ENCODE results near the gene RELN. TPM values are rescaled to one million over a fixed set of nuclear protein-coding genes. Genes with fewer than 3 reads are reported as not detected.

The RELN gene
- total and polyA plus RNA-seq, 4 donors = 0.26 to 3.6 (median 1.4) TPM; not detected in 1

DNA sequence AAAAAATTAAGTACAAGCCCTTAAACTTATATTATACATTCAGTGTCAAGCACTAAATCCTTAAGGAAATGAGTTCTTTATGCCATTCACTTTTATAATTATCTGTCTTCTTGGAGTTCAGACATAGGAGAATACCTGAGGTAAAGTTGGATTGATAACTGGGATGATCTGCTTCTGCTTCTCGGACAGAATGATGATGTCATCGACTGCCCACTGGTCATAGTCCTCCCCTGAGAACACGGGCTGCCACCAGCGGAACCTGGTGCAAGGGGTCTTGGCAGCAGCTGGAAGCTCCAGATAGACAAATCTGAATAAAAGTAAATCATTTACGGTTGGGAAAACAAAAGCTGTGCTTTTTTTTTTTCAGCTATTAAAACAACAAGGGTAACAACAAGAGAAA, 395.3 kb downstream of the RELN start:
- H3K4me3 ChIP-seq (ENCODE audit: low read length in 2 of 2) = no peak overlapping the region
- no peak overlapping the region for H3K27ac ChIP-seq (ENCODE audit: low read depth in 1 of 2, low read length in 2 of 2)
- DNase-seq (no peak), ATAC-seq (ENCODE audit: low FRiP score) (no peak)
- no peaks in the 10 kb centered on the region for H3K4me1 ChIP-seq (ENCODE audit: control insufficient read depth in 1 of 2, insufficient read depth in 2 of 2, low read length in 2 of 2)
- H3K27me3 ChIP-seq (ENCODE audit: control insufficient read depth in 1 of 2, insufficient read depth in 2 of 2, low read length in 1 of 2) = no peaks in the 10 kb centered on the region
- WGBS, 2 donors = 72 to 73% methylated on average over 5 of the region's 5 CpGs
- no peaks in the 10 kb centered on the region for H3K36me3 ChIP-seq (ENCODE audit: control insufficient read depth in 1 of 2, insufficient read depth in 2 of 2, low read length in 1 of 2)
- no peaks in the 10 kb centered on the region for H3K9me3 ChIP-seq (ENCODE audit: control insufficient read depth, low read length)
- intact Hi-C loops (cut with DNase I) = no loop called here

DNA sequence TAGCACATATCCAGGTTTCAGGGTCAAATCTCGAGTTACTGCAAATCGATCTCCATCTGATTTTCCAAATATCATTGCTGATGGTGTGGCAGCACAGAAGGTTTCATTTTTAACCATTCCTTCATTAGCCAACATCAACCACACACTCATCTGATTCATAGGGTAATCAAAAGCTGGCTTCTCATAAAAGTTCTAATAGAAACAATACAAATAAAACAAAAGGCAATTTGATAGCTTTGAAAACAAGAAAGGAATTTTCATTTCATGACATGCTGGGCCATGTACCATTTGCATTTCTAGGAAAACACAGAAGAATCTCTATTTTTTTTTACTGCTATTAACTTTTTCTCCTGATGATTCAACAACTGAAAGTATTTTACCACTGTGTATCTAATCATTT, 395.8 kb downstream of the RELN start:
- Histone ChIP-seq H3K36me3 (ENCODE audit: control insufficient read depth in 1 of 2, insufficient read depth in 2 of 2, low read length in 1 of 2) (no peaks in the 10 kb centered on the region), H3K27ac (ENCODE audit: low read depth in 1 of 2, low read length in 2 of 2) (no peak overlapping the region), H3K9me3 (ENCODE audit: control insufficient read depth, low read length) (no peaks in the 10 kb centered on the region), H3K4me1 (ENCODE audit: control insufficient read depth in 1 of 2, insufficient read depth in 2 of 2, low read length in 2 of 2) (no peaks in the 10 kb centered on the region), H3K27me3 (ENCODE audit: control insufficient read depth in 1 of 2, insufficient read depth in 2 of 2, low read length in 1 of 2) (no peaks in the 10 kb centered on the region), H3K4me3 (ENCODE audit: low read length in 2 of 2) (no peak overlapping the region)
- no peak for ATAC-seq (ENCODE audit: low FRiP score)
- 76 to 77% methylated on average over 2 of the region's 2 CpGs for WGBS, 2 donors
- intact Hi-C loops (cut with DNase I) = no loop called here
- no peak for DNase-seq

DNA sequence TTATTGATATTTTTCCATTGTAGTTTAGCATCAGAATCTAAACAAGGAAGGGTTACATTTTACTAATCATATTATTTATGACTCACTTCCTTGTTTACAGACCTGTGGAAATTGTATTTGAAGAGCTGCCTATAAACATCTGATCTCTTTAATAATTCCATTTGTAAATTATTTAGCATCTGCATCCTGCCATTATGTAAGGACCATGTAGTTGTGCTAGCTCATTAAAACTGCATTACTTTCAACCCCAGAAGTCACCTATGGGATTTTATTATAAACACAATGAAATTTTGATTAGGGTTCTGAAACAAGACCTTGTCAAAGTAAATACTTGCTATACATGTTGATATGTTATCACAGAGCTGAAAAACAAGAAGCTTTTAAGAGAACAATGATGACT, 396.6 kb downstream of the RELN start:
- Histone ChIP-seq H3K9me3 (ENCODE audit: control insufficient read depth, low read length) (no peaks in the 10 kb centered on the region), H3K27me3 (ENCODE audit: control insufficient read depth in 1 of 2, insufficient read depth in 2 of 2, low read length in 1 of 2) (no peaks in the 10 kb centered on the region), H3K36me3 (ENCODE audit: control insufficient read depth in 1 of 2, insufficient read depth in 2 of 2, low read length in 1 of 2) (no peaks in the 10 kb centered on the region), H3K4me1 (ENCODE audit: control insufficient read depth in 1 of 2, insufficient read depth in 2 of 2, low read length in 2 of 2) (no peaks in the 10 kb centered on the region), H3K27ac (ENCODE audit: low read depth in 1 of 2, low read length in 2 of 2) (no peak overlapping the region), H3K4me3 (ENCODE audit: low read length in 2 of 2) (no peak overlapping the region)
- intact Hi-C loops (cut with DNase I) = no loop called here
- DNase-seq = no peak
- no peak for ATAC-seq (ENCODE audit: low FRiP score)

DNA sequence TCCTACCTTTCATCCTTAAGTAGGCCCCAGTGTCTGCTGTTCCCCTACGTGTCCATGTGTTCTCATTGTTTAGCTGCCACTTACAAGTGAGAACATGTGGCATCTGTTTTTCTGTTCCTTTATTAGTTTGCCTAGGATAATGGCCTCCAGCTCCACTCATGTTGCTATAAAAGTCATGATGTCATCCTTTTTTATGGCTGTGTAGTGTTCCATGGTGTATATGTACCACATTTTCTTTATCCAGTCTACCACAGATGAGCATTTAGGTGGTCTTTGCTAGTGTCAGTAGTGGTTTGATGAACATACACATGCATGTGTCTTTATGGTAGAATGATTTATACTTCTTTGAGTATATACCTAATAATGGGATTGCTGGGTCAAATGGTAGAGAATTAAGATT, 397.3 kb downstream of the RELN start:
- H3K9me3 ChIP-seq (ENCODE audit: control insufficient read depth, low read length) = no peaks in the 10 kb centered on the region

DNA sequence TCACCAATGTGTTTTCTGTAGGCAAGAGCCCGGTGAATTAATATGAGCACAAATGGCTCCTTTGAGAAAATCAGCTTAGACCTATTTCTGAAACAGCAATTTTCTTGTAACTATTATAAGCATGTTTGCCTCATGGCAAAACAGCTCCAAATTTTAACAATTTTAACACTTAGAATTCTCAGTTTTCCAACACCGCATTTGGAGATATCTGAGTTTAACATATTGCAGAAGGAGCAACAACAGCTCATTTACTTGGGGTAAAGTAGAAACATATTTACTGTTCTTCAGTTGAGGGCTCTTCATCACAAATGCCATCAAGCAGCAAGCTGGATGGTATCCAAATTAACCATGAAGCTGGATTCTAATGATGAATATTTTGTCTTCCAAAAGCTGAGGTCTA, 409.4 kb downstream of the RELN start:
- no peak for ATAC-seq (ENCODE audit: low FRiP score)
- 95 to 96% methylated on average over 2 of the region's 2 CpGs for WGBS, 2 donors
- no peaks in the 10 kb centered on the region for H3K9me3 ChIP-seq (ENCODE audit: control insufficient read depth, low read length)
- H3K36me3 ChIP-seq (ENCODE audit: control insufficient read depth in 1 of 2, insufficient read depth in 2 of 2, low read length in 1 of 2) = no peaks in the 10 kb centered on the region
- no peaks in the 10 kb centered on the region for H3K4me1 ChIP-seq (ENCODE audit: control insufficient read depth in 1 of 2, insufficient read depth in 2 of 2, low read length in 2 of 2)
- no peak overlapping the region for H3K27ac ChIP-seq (ENCODE audit: low read depth in 1 of 2, low read length in 2 of 2)
- intact Hi-C loops (cut with DNase I) = no loop called here
- no peak for DNase-seq
- H3K4me3 ChIP-seq (ENCODE audit: low read length in 2 of 2) = no peak overlapping the region
- no peaks in the 10 kb centered on the region for H3K27me3 ChIP-seq (ENCODE audit: control insufficient read depth in 1 of 2, insufficient read depth in 2 of 2, low read length in 1 of 2)

More for the DNA sequence above, 397.3 kb downstream of the RELN start:
- H3K4me3 ChIP-seq (ENCODE audit: low read length in 2 of 2) = no peak overlapping the region
- H3K36me3 ChIP-seq (ENCODE audit: control insufficient read depth in 1 of 2, insufficient read depth in 2 of 2, low read length in 1 of 2) = no peaks in the 10 kb centered on the region
- no peaks in the 10 kb centered on the region for H3K27me3 ChIP-seq (ENCODE audit: control insufficient read depth in 1 of 2, insufficient read depth in 2 of 2, low read length in 1 of 2)
- ATAC-seq (ENCODE audit: low FRiP score) (no peak), DNase-seq (no peak)
- H3K27ac ChIP-seq (ENCODE audit: low read depth in 1 of 2, low read length in 2 of 2) = no peak overlapping the region
- H3K4me1 ChIP-seq (ENCODE audit: control insufficient read depth in 1 of 2, insufficient read depth in 2 of 2, low read length in 2 of 2) = no peaks in the 10 kb centered on the region
- 87 to 91% methylated on average over 1 of the region's 1 CpG for WGBS, 2 donors
- intact Hi-C loops (cut with DNase I) = no loop called here

DNA sequence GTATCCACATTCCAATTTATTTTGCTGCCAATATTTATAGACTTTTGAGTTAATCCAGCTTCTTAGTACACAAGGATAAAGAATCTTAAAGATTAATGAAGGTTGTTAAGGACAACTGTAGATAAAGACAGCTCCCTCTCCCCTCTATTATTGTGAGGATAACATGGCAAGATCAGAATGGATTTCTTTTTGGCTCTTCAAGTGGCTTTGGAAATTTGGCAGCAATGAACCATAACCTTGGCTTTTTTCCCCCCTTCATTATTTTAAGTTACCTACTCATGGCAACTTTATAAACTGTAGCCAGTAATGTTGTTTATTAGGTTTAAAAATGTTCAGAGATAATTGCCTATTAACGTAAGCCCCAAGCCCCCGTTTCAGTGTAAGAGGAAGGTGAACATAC, 412.4 kb downstream of the RELN start:
- no peaks in the 10 kb centered on the region for H3K27me3 ChIP-seq (ENCODE audit: control insufficient read depth in 1 of 2, insufficient read depth in 2 of 2, low read length in 1 of 2)
- ATAC-seq (ENCODE audit: low FRiP score) (no peak), DNase-seq (no peak)
- H3K4me3 ChIP-seq (ENCODE audit: low read length in 2 of 2) = no peak overlapping the region
- no peak overlapping the region for H3K27ac ChIP-seq (ENCODE audit: low read depth in 1 of 2, low read length in 2 of 2)
- WGBS, 2 donors = 5 to 17% methylated on average over 2 of the region's 2 CpGs
- no peaks in the 10 kb centered on the region for H3K4me1 ChIP-seq (ENCODE audit: control insufficient read depth in 1 of 2, insufficient read depth in 2 of 2, low read length in 2 of 2)
- intact Hi-C loops (cut with DNase I) = no loop called here
- no peaks in the 10 kb centered on the region for H3K9me3 ChIP-seq (ENCODE audit: control insufficient read depth, low read length)
- H3K36me3 ChIP-seq (ENCODE audit: control insufficient read depth in 1 of 2, insufficient read depth in 2 of 2, low read length in 1 of 2) = no peaks in the 10 kb centered on the region

DNA sequence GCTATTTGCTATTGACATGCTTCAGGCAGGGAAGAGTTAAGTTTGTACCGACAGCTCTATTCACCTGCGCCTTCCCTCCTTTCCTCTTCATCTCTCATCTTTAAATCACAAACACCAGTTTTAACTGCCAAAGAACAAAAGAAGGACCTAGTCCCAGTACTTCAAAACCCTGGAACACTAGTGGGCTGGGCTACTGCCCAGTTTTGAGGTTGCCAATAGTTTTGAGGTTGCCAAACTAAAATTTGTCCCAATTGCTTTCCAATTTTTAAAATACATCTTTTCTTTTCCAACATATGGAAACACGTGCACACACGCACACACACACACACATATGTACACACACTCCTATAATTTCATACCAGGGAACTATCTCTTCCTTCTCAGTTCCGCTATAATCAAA, 412.8 kb downstream of the RELN start:
- WGBS, 2 donors = 25 to 28% methylated on average over 5 of the region's 5 CpGs
- no peaks in the 10 kb centered on the region for H3K9me3 ChIP-seq (ENCODE audit: control insufficient read depth, low read length)
- no peaks in the 10 kb centered on the region for H3K27me3 ChIP-seq (ENCODE audit: control insufficient read depth in 1 of 2, insufficient read depth in 2 of 2, low read length in 1 of 2)
- H3K4me1 ChIP-seq (ENCODE audit: control insufficient read depth in 1 of 2, insufficient read depth in 2 of 2, low read length in 2 of 2) = no peaks in the 10 kb centered on the region
- DNase-seq (no peak), ATAC-seq (ENCODE audit: low FRiP score) (no peak)
- H3K4me3 ChIP-seq (ENCODE audit: low read length in 2 of 2) = no peak overlapping the region
- no peaks in the 10 kb centered on the region for H3K36me3 ChIP-seq (ENCODE audit: control insufficient read depth in 1 of 2, insufficient read depth in 2 of 2, low read length in 1 of 2)
- intact Hi-C loops (cut with DNase I) = no loop called here
- no peak overlapping the region for H3K27ac ChIP-seq (ENCODE audit: low read depth in 1 of 2, low read length in 2 of 2)

DNA sequence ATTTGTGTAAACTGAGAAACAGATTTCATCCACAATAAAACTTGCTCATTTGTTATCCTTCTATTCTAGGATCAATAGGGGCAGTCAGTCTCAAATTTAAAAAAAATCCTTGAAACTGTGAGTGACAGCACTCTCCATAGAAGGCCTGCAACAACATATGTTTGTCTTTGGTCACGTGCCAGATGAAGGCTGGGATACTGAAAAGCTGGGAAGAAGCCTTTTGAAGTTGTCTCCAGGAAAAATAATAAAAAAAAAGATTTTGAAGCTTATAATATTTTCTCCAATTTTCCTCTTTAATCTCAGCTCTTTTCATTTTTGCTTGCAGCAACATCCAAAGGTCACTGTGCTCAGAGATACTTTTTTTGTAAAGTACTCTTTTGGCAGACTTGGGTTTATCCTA, 414.9 kb downstream of the RELN start:
- H3K4me1 ChIP-seq (ENCODE audit: control insufficient read depth in 1 of 2, insufficient read depth in 2 of 2, low read length in 2 of 2) = no peaks in the 10 kb centered on the region
- H3K27me3 ChIP-seq (ENCODE audit: control insufficient read depth in 1 of 2, insufficient read depth in 2 of 2, low read length in 1 of 2) = no peaks in the 10 kb centered on the region
- no peak overlapping the region for H3K27ac ChIP-seq (ENCODE audit: low read depth in 1 of 2, low read length in 2 of 2)
- no peak for DNase-seq
- intact Hi-C loops (cut with DNase I) = no loop called here
- H3K9me3 ChIP-seq (ENCODE audit: control insufficient read depth, low read length) = no peaks in the 10 kb centered on the region
- WGBS, 2 donors = 58 to 73% methylated on average over 1 of the region's 1 CpG
- H3K4me3 ChIP-seq (ENCODE audit: low read length in 2 of 2) = no peak overlapping the region
- no peak for ATAC-seq (ENCODE audit: low FRiP score)
- H3K36me3 ChIP-seq (ENCODE audit: control insufficient read depth in 1 of 2, insufficient read depth in 2 of 2, low read length in 1 of 2) = no peaks in the 10 kb centered on the region

DNA sequence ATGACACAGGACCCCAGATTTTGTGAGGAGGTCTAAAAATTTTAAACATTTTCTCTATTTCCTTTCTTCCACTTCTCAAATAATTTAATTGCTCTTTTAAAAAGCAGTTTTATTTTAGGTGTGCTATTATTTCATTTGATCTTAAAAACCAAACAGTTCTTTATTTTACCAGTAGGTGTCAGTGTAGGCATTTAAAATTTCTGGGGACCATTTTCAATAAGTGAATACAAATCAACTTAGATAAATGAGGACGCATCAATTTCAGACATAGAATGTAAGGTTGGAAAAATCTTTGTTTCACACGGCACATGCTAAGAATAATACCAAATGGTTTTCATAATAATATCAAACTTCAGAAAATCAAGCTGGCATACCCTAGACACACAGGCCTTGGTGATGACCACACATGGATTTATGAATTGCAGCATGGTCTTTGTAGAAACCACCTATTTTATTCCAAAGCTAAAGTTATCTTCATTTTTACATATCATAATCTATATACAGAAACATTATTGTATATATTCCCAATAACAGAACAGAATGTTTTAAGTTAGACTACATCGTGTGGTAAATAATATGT, 415.9 kb downstream of the RELN start:
- no peak for ATAC-seq (ENCODE audit: low FRiP score)

More for the DNA sequence above, 415.9 kb downstream of the RELN start:
- Histone ChIP-seq H3K9me3 (ENCODE audit: control insufficient read depth, low read length) (no peaks in the 10 kb centered on the region), H3K27me3 (ENCODE audit: control insufficient read depth in 1 of 2, insufficient read depth in 2 of 2, low read length in 1 of 2) (no peaks in the 10 kb centered on the region), H3K4me1 (ENCODE audit: control insufficient read depth in 1 of 2, insufficient read depth in 2 of 2, low read length in 2 of 2) (no peaks in the 10 kb centered on the region), H3K36me3 (ENCODE audit: control insufficient read depth in 1 of 2, insufficient read depth in 2 of 2, low read length in 1 of 2) (no peaks in the 10 kb centered on the region), H3K27ac (ENCODE audit: low read depth in 1 of 2, low read length in 2 of 2) (no peak overlapping the region), H3K4me3 (ENCODE audit: low read length in 2 of 2) (no peak overlapping the region)
- no peak for DNase-seq
- intact Hi-C loops (cut with DNase I) = no loop called here
- 49 to 51% methylated on average over 3 of the region's 3 CpGs for WGBS, 2 donors

All from aorta (tissue), 5 donors.